Type B pancreatic cell (in vitro differentiated cells): Measurements from ENCODE around the gene PEMT. TPM values are rescaled to one million over a fixed set of nuclear protein-coding genes. Genes with fewer than 3 reads are reported as not detected.

Experiments used
- DNase-seq: peaks from one replicate; pipeline ENCODE4 v3.0.0; 2021; ENCODE audit warnings: mixed read lengths; ENCODE audit not compliant: unreplicated experiment; ENCODE audit errors: extremely low spot score
- H3K27ac Mint-ChIP-seq: 2 replicates; pipeline ENCODE4 v1.8.0; 2021; ENCODE audit warnings: mild to moderate bottlenecking, mixed read lengths
- H3K27me3 Mint-ChIP-seq: 2 replicates; pipeline ENCODE4 v1.8.0; 2021; ENCODE audit warnings: mixed read lengths
- H3K36me3 Mint-ChIP-seq: 2 replicates; pipeline ENCODE4 v1.8.0; 2021; ENCODE audit warnings: mixed read lengths
- H3K4me1 Mint-ChIP-seq: one replicate; pipeline ENCODE4 v1.8.0; 2021; ENCODE audit warnings: mixed read lengths; ENCODE audit not compliant: unreplicated experiment
- H3K4me3 Mint-ChIP-seq: 2 replicates; pipeline ENCODE4 v1.8.0; 2021; ENCODE audit warnings: mild to moderate bottlenecking, mixed read lengths
- H3K9me3 Mint-ChIP-seq: 2 replicates; pipeline ENCODE4 v1.8.0; 2021; ENCODE audit warnings: mixed read lengths
- total RNA-seq: library from RNA; stranded (reverse); gene quantifications from 2 replicates; pipeline ENCODE4 v1.2.1, GENCODE V29; 2021; ENCODE audit warnings: low replicate concordance
- TF ChIP-seq, protein P1 (sequence below): fragments of 200-600 bp; sonication (generic); conservative IDR thresholded peaks from 2 replicates; pipeline ENCODE4 v1.5.0; 2021; ENCODE audit warnings: antibody characterized with exemption, mild to moderate bottlenecking

Gene PEMT
- total RNA-seq, 1 donor from 2014 or later = 32.1 TPM

DNA sequence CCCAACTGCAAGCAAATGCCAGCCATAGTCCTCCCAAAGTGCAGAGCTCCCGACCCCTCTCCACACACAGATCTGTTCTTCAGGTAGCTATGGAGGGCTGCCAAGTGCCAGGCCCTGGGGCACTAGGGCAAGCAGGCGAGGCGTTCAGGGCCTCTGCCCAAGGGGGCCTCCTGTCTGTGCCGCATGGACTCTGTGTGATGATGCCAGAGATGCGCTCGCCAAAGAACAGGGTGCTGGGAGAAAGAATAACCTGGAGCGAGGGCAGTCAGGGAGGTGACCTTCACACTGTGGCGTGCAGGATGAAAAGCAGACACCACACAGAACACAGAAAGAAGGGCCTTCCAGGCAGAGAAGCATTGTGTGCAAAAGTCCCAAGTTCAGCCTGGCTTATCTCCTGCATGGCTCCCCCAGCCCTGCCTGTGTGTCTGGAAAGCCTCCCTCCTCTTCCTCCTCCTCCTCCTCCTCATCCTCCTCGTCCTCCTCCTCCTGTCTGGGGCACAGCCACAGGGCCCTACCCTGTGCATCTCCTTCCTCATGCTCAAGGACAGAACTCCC lies 44.2 kb downstream of the PEMT start:
- DNase-seq = no peak
- H3K27me3 Mint-ChIP-seq = no peaks in the 10 kb centered on the region
- H3K27ac Mint-ChIP-seq = no peak overlapping the region
- H3K4me3 Mint-ChIP-seq = no peak overlapping the region
- peaks cover 18% of the 10 kb centered on the region for H3K4me1 Mint-ChIP-seq
- peaks cover 3% of the 10 kb centered on the region for H3K36me3 Mint-ChIP-seq
- no peaks in the 10 kb centered on the region for H3K9me3 Mint-ChIP-seq
- TF ChIP-seq, protein P1, sequence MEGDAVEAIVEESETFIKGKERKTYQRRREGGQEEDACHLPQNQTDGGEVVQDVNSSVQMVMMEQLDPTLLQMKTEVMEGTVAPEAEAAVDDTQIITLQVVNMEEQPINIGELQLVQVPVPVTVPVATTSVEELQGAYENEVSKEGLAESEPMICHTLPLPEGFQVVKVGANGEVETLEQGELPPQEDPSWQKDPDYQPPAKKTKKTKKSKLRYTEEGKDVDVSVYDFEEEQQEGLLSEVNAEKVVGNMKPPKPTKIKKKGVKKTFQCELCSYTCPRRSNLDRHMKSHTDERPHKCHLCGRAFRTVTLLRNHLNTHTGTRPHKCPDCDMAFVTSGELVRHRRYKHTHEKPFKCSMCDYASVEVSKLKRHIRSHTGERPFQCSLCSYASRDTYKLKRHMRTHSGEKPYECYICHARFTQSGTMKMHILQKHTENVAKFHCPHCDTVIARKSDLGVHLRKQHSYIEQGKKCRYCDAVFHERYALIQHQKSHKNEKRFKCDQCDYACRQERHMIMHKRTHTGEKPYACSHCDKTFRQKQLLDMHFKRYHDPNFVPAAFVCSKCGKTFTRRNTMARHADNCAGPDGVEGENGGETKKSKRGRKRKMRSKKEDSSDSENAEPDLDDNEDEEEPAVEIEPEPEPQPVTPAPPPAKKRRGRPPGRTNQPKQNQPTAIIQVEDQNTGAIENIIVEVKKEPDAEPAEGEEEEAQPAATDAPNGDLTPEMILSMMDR = no peak

DNA sequence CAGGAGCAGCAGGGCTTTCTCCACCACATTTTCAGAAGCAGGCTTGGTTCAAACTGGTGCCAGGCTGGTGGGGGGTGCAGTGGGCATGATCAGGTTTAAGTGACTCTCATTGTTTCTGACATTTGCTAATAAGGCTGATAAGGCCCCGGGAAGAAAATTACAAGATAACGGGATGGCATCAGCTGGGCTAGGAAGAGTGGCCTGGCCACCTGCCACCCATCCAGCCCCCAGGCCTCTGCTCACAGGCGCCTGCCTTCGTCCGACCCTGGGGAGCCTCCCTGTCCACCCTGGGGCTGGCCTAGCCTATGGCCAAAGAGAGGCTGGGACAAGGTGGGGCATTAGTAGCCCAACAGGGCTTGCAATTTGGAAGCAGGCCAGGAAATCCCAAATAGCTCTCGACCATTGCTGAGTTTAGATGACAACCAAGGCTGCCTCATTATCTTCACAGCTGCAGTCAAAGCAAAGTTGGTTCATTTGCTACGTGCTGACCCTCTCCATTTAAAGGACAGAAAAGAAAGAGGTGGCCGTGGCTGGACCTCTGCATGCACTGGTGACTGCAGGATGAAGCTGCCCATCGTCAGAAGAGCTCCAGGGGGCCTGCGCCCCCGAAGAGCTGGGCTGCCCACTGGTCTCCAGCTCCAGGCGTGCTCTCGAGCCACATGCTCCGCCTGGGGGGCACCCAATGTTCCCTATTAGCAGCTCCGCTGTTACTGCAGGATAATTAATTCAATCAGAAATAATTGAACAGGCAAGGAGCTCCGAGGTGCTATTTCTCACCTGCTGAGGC lies 44.9 kb downstream of the PEMT start:
- H3K4me3 Mint-ChIP-seq = no peak overlapping the region
- H3K27me3 Mint-ChIP-seq = no peaks in the 10 kb centered on the region
- TF ChIP-seq, protein P1 = no peak
- peaks cover 16% of the 10 kb centered on the region for H3K4me1 Mint-ChIP-seq
- H3K36me3 Mint-ChIP-seq = peaks cover 3% of the 10 kb centered on the region
- no peak for DNase-seq
- H3K9me3 Mint-ChIP-seq = no peaks in the 10 kb centered on the region
- H3K27ac Mint-ChIP-seq = no peak overlapping the region

DNA sequence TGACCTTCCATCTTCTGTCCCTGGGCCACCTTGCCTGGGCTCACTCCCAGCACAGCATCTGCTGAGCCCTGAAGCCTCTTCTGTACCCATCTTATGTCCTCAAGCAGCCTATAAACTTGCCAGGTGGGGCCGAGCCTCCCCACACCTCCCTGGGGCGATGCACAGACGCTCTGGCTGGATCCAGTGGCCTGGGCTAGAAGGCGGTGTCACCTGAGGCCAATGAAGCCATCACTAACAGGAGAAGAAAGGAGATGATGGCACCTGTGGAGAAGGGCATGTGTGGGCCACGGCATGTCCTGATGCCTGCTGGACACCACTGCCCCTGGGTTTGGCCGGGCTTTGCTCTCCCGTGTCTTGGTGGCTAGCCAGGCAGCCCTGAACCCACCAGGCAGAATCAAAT lies 45.5 kb downstream of the PEMT start:
- H3K27me3 Mint-ChIP-seq = no peaks in the 10 kb centered on the region
- no peak overlapping the region for H3K27ac Mint-ChIP-seq
- peaks cover 12% of the 10 kb centered on the region for H3K4me1 Mint-ChIP-seq
- H3K4me3 Mint-ChIP-seq = no peak overlapping the region
- H3K36me3 Mint-ChIP-seq = peaks cover 3% of the 10 kb centered on the region
- TF ChIP-seq, protein P1 = no peak
- H3K9me3 Mint-ChIP-seq = no peaks in the 10 kb centered on the region
- DNase-seq = no peak

DNA sequence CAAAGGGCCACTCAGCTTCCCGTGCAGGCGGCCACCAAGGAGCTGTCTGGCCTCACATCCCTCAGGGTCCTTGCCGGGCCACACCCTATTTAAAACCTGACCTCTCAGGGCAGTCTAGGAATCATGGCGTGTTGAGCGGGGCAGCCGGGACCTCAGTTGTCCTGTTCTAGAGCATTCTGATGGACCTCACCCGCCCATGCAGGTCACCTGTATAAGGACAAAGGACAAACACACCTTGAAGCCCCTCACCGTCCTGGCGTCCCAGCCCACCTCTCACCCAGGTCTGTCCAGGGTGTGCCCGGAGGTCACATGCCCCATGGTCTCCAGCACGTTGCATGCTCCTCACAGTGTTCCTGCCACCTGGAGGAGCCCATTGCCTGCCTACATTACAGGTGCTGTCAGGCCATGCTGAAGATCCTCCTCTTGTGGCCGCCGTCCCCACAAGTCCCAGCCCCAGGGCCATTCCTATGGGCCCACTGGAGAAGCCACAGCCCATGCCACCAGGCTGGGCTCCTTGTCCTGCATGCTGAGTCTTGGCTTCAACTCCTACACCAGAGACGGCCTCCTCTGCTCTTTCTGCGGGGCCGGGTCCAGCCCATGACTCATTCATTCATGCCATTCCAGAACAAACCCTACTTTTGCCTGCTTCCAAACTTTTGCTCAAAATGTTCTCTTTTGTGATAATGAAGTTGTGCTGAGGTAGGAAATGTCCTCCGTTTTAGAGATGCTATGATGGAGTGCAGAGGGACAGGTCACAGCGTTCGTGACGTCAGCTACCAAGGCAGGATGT lies 46.3 kb downstream of the PEMT start:
- H3K36me3 Mint-ChIP-seq = peaks cover 3% of the 10 kb centered on the region
- TF ChIP-seq, protein P1 = no peak
- H3K9me3 Mint-ChIP-seq = no peaks in the 10 kb centered on the region
- H3K27me3 Mint-ChIP-seq = no peaks in the 10 kb centered on the region
- no peak overlapping the region for H3K27ac Mint-ChIP-seq
- no peak overlapping the region for H3K4me3 Mint-ChIP-seq
- H3K4me1 Mint-ChIP-seq = peaks cover 12% of the 10 kb centered on the region
- no peak for DNase-seq

DNA sequence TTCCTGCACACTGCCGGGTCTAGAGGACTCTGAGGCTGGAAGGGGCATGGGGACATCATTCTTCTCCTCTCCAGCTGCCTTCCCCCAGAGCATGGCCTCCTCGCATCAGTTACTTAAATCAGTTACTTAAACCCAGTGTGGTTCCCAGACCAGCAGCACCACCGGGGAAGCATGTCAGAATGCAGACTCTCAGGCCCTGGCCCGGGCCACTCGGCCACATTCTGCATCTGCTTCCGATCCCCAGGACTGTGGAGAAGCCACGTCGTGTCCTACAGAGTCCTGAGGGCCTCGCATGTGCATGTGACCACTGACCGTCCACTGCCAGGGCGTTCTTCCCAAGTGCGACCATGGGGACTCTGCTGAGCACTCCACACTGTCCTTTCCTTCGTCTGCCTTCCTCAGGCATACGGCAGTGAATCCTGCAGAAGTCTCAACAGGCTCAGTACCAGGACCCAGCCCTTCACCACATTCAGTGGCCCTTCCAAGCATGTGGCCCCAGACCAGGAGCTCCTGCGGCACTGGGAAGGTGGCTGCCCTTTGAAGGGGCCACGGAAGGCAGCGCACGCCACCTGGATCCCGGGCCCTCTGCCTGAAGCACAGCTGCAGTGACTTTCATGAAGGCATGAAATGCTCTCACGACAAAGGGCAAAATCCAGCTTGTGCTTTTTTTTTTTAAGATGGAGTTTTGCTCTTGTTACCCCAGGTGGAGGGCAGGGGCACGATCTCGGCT lies 48.4 kb downstream of the PEMT start:
- no peak overlapping the region for H3K4me3 Mint-ChIP-seq
- H3K27me3 Mint-ChIP-seq = no peaks in the 10 kb centered on the region
- no peak for DNase-seq
- no peaks in the 10 kb centered on the region for H3K9me3 Mint-ChIP-seq
- peaks cover 3% of the 10 kb centered on the region for H3K36me3 Mint-ChIP-seq
- H3K4me1 Mint-ChIP-seq = peaks cover 24% of the 10 kb centered on the region
- TF ChIP-seq, protein P1 = no peak
- no peak overlapping the region for H3K27ac Mint-ChIP-seq
